Esophagus muscularis mucosa (tissue), 4 donors: Measurements from ENCODE around the gene RBL1. TPM values are rescaled to one million over a fixed set of nuclear protein-coding genes. Genes with fewer than 3 reads are reported as not detected.

Source experiments
- DNase-seq: peaks from one replicate; pipeline ENCODE4 v3.0.0-alpha.2; 2017; ENCODE audit errors: extremely low spot score
- H3K27ac ChIP-seq, 4 donors: fragments of 200-600 bp; sonication (generic); replicated peaks in 1 of 4; 1 replicate in 3 of 4; 2 replicates in 1 of 4; pipeline ENCODE4 v1.5.1; 2016 to 2019; ENCODE audit warnings: mild to moderate bottlenecking in 1 of 4
- H3K27me3 ChIP-seq, 4 donors: fragments of 200-600 bp; sonication (generic); one replicate each; pipeline versions ENCODE4 v1.5.1 to v1.6.0; 2016 to 2019
- H3K36me3 ChIP-seq, 4 donors: fragments of 200-600 bp; sonication (generic); one replicate each; pipeline ENCODE4 v1.5.1; 2016 to 2019
- H3K4me1 ChIP-seq, 4 donors: fragments of 200-600 bp; sonication (generic); one replicate each; pipeline ENCODE4 v1.5.1; 2016 to 2019
- H3K4me3 ChIP-seq, 4 donors: fragments of 200-600 bp; sonication (generic); 1 replicate in 2 of 4; 2 replicates in 2 of 4; pipeline ENCODE4 v1.5.1; 2016 to 2019; ENCODE audit warnings: mild to moderate bottlenecking in 4 of 4, moderate library complexity in 1 of 4
- H3K9me3 ChIP-seq, 4 donors: fragments of 200-600 bp; sonication (generic); 1 replicate in 3 of 4; 2 replicates in 1 of 4; pipeline ENCODE4 v1.5.1; 2016 to 2019
- CTCF ChIP-seq, 3 experiments: fragments of 200-600 bp in 2 of 3; fragments of 450-650 bp in 1 of 3; sonication (generic) in 2 of 3; IDR thresholded peaks; one replicate each; pipeline ENCODE4 v1.5.1; 2017 to 2019; ENCODE audit warnings: antibody characterized with exemption in 3 of 3, mild to moderate bottlenecking in 2 of 3, moderate library complexity in 1 of 3
- EP300 ChIP-seq: sonication (generic); formaldehyde crosslinking; IDR thresholded peaks from one replicate; pipeline ENCODE4 v1.6.1; 2017; ENCODE audit warnings: antibody characterized with exemption
- POLR2A ChIP-seq: fragments of 450-650 bp; IDR thresholded peaks from one replicate; pipeline ENCODE4 v1.6.1; 2017; ENCODE audit warnings: antibody characterized with exemption, moderate library complexity, mild to moderate bottlenecking, low read depth
- POLR2AphosphoS5 ChIP-seq, 2 donors: sonication (generic); formaldehyde crosslinking; IDR thresholded peaks; one replicate each; pipeline ENCODE4 v1.6.1; 2017; ENCODE audit warnings: antibody characterized with exemption in 2 of 2
- WGBS: methylation state at CpG from one replicate; pipeline ENCODE4 v1.1.5; 2018; 5-methylcytosine and 5-hydroxymethylcytosine counted together
- intact Hi-C: fragments of 100-400 bp; cut with DNase I; formaldehyde crosslinking; loops from one replicate; pipeline ENCODE4 v1.15.1; 2023
- total RNA-seq, 4 donors: library from RNA; depleted of rRNA; stranded (reverse); fragments of >200 nt; gene quantifications; one replicate each; pipeline versions ENCODE4 v1.1.0 to v1.2.1, GENCODE V29; 2016

RBL1 gene, protein sequence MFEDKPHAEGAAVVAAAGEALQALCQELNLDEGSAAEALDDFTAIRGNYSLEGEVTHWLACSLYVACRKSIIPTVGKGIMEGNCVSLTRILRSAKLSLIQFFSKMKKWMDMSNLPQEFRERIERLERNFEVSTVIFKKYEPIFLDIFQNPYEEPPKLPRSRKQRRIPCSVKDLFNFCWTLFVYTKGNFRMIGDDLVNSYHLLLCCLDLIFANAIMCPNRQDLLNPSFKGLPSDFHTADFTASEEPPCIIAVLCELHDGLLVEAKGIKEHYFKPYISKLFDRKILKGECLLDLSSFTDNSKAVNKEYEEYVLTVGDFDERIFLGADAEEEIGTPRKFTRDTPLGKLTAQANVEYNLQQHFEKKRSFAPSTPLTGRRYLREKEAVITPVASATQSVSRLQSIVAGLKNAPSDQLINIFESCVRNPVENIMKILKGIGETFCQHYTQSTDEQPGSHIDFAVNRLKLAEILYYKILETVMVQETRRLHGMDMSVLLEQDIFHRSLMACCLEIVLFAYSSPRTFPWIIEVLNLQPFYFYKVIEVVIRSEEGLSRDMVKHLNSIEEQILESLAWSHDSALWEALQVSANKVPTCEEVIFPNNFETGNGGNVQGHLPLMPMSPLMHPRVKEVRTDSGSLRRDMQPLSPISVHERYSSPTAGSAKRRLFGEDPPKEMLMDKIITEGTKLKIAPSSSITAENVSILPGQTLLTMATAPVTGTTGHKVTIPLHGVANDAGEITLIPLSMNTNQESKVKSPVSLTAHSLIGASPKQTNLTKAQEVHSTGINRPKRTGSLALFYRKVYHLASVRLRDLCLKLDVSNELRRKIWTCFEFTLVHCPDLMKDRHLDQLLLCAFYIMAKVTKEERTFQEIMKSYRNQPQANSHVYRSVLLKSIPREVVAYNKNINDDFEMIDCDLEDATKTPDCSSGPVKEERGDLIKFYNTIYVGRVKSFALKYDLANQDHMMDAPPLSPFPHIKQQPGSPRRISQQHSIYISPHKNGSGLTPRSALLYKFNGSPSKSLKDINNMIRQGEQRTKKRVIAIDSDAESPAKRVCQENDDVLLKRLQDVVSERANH
- total RNA-seq: 1 to 10 TPM; 4.3 to 8.3 (median 5.7) TPM

DNA sequence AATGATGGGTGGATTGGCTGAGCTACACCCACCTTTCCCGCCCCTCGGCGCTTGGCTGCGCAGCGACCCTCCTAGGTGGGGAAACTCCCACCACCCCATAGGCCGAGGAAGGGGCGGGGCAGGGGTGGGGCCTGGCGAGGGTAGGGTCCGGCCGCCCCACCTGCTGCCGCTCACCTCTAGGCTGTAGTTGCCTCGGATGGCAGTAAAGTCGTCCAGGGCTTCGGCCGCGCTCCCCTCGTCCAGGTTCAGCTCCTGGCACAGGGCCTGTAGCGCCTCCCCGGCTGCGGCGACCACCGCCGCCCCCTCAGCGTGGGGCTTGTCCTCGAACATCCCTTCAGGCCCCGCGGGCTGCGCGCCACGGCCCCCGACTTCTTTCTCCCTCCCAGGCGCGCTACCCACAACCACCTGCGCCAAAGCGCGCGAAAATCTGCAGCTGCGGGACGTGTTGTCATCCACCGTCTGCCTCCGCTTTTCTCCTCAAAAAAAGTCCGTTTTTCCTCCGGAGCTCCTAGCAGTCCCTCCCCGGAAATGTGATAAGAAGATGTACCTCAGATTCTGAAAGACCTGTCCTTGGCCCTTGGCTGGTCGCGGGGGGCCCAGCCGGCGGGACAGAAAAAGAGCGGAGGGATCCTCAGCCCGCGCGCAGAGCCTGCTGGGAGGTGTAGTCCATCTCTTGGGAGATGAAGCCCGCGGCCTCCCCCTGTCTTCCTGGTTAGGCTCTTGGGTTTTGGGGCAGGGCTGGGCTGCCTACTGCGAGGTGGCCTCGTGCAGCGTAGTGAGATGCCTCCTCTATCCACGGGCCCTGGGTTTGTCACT lies at the start of gene RBL1:
RBL1 (minus strand) TSS at position 399 of the 816 bp plus-strand sequence; CDS start at position 330, 69 bp downstream.
- peak within 1 kb of the TSS; percentile 64 to 81 (median 70) for H3K27ac ChIP-seq
- WGBS: 0% methylated on average over 28 of the region's 58 CpGs

GRCh38 chr20:37144856-37145404 lies 49.1 kb upstream of the RBL1 start:
- intact Hi-C loops: no loop called here
- Histone ChIP-seq H3K4me3 (no peak overlapping the region), H3K27ac (no peak overlapping the region), H3K9me3 (no peaks in the 10 kb centered on the region), H3K4me1 (no peaks in the 10 kb centered on the region), H3K27me3 (no peaks in the 10 kb centered on the region), H3K36me3 (peaks cover 0 to 46% (median 13%) of the 10 kb centered on the region in 4 donors)
- DNase-seq: no peak
- no peak for TF ChIP-seq EP300
- no peak for TF ChIP-seq CTCF (IDR thresholded peaks at IDR 0.05)
- TF ChIP-seq POLR2AphosphoS5 (IDR thresholded peaks at IDR 0.05): no peak
- no peak for TF ChIP-seq POLR2A
- 93% methylated on average over 8 of the region's 8 CpGs for WGBS

More for the DNA sequence above, at the start of gene RBL1:
- peaks cover 8 to 21% (median 13%) of the 10 kb centered on the region in 4 donors for H3K4me1 ChIP-seq
- TF ChIP-seq EP300 (no peak), CTCF (IDR thresholded peaks at IDR 0.05) (peak; percentile 41 to 67 (median 60)), POLR2A (no peak), POLR2AphosphoS5 (IDR thresholded peaks at IDR 0.05) (peak; percentile 67 to 76)
- no peaks in the 10 kb centered on the region for H3K27me3 ChIP-seq
- peak; percentile 95 for DNase-seq
- intact Hi-C loops: no loop called here
- no peaks in the 10 kb centered on the region for H3K9me3 ChIP-seq
- H3K4me3 ChIP-seq: peak within 1 kb of the TSS; percentile 87 to 96 (median 92)
- H3K36me3 ChIP-seq: peaks cover 0 to 5% (median 0%) of the 10 kb centered on the region in 4 donors

DNA sequence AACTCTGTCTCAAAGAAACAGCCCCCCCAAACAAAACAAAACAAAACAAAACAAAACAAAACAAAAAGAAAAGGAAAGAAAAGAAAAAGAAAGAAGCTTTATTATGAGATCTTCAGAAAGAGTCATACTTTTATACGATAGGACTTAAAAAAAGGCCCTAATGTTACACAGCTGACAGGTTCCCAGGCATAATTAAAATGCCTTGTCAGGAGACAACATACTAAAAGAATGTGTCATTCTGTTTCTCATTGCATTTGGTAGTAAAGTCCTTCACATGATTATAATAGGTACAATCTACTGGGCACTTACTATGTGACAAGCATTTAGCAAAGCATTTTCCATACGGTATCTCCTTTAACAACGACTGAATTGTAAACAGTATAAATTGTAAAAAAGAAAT lies 46.9 kb upstream of the RBL1 start:
- intact Hi-C loops: no loop called here
- peaks cover 0 to 45% (median 13%) of the 10 kb centered on the region in 4 donors for H3K36me3 ChIP-seq
- no peak for DNase-seq
- 87% methylated on average over 3 of the region's 3 CpGs for WGBS
- no peak overlapping the region for H3K4me3 ChIP-seq
- no peak for TF ChIP-seq POLR2A
- no peak for TF ChIP-seq CTCF (IDR thresholded peaks at IDR 0.05)
- no peak overlapping the region for H3K27ac ChIP-seq
- H3K4me1 ChIP-seq: no peaks in the 10 kb centered on the region
- no peaks in the 10 kb centered on the region for H3K27me3 ChIP-seq
- no peaks in the 10 kb centered on the region for H3K9me3 ChIP-seq

- 92% methylated on average over 4 of the region's 4 CpGs for WGBS
- H3K9me3 ChIP-seq: no peaks in the 10 kb centered on the region
- H3K36me3 ChIP-seq: peaks cover 0 to 29% (median 8%) of the 10 kb centered on the region in 4 donors
- no peak for DNase-seq
- H3K4me1 ChIP-seq: no peaks in the 10 kb centered on the region
- TF ChIP-seq CTCF (IDR thresholded peaks at IDR 0.05) (no peak), EP300 (no peak), POLR2A (no peak)
- H3K27ac ChIP-seq: no peak overlapping the region
- intact Hi-C loops: no loop called here
- H3K27me3 ChIP-seq: no peaks in the 10 kb centered on the region
- H3K4me3 ChIP-seq: no peak overlapping the region
Observed at GRCh38 chr20:37137547-37137946, 41.8 kb upstream of the RBL1 start.
